Neural cell (in vitro differentiated cells): Measurements from ENCODE around the gene MAP4K3. TPM values are rescaled to one million over a fixed set of nuclear protein-coding genes. Genes with fewer than 3 reads are reported as not detected.

ENCODE experiments used
- H2AFZ ChIP-seq: fragments of 200-600, 300-800 bp; sonication (generic), shearing (Covaris generic); 2 replicates; pipeline ENCODE4 v1.6.0; 2014; ENCODE audit warnings: low read depth, mild to moderate bottlenecking, antibody characterized with exemption, low read length, moderate library complexity
- H3F3A ChIP-seq: fragments of 200-600 bp; shearing (Covaris generic); 2 replicates; pipeline ENCODE4 v1.6.1; 2016; ENCODE audit warnings: mild to moderate bottlenecking, moderate library complexity, mixed read lengths, antibody characterized with exemption, low read length; ENCODE audit not compliant: insufficient read depth, poor library complexity, severe bottlenecking
- H3K27ac ChIP-seq: fragments of 200-600, 300-800 bp; sonication (generic), shearing (Covaris generic); 2 replicates; pipeline ENCODE4 v1.5.1; 2014; ENCODE audit warnings: mild to moderate bottlenecking, low read length, moderate library complexity
- H3K27me3 ChIP-seq: fragments of 300-800, 200-600 bp; sonication (generic), shearing (Covaris generic); 2 replicates; pipeline ENCODE4 v1.6.0; 2014; ENCODE audit warnings: mild to moderate bottlenecking, low read depth, low read length, moderate library complexity; ENCODE audit not compliant: insufficient read depth
- H3K36me3 ChIP-seq: fragments of 300-800, 200-600 bp; sonication (generic), shearing (Covaris generic); 2 replicates; pipeline ENCODE4 v1.5.1; 2014; ENCODE audit warnings: mild to moderate bottlenecking, antibody characterized with exemption, low read length, moderate library complexity; ENCODE audit not compliant: insufficient read depth
- H3K4me2 ChIP-seq: fragments of 300-800, 200-600 bp; sonication (generic), shearing (Covaris generic); 2 replicates; pipeline ENCODE4 v1.6.0; 2014; ENCODE audit warnings: mild to moderate bottlenecking, low read length
- H3K4me3 ChIP-seq: fragments of 300-800, 200-600 bp; sonication (generic), shearing (Covaris generic); 2 replicates; pipeline ENCODE4 v1.5.1; 2014; ENCODE audit warnings: mild to moderate bottlenecking, low read length, moderate library complexity
- H3K79me2 ChIP-seq: fragments of 200-600 bp; shearing (Covaris generic); replicated peaks from 2 replicates; pipeline ENCODE4 v1.6.0; 2014; ENCODE audit warnings: mild to moderate bottlenecking, low read length, moderate library complexity; ENCODE audit not compliant: insufficient read depth
- H3K9ac ChIP-seq: fragments of 300-800, 200-600 bp; sonication (generic), shearing (Covaris generic); 2 replicates; pipeline ENCODE4 v1.6.1; 2016; ENCODE audit warnings: mild to moderate bottlenecking, low read length, mixed read lengths
- H3K9me2 ChIP-seq: fragments of 200-600 bp; shearing (Covaris generic); 2 replicates; pipeline ENCODE4 v1.6.1; 2016; ENCODE audit warnings: mild to moderate bottlenecking, low read length, mixed read lengths; ENCODE audit not compliant: insufficient read depth
- H3K9me3 ChIP-seq: fragments of 200-600, 300-800 bp; sonication (generic), shearing (Covaris generic); 2 replicates; pipeline ENCODE4 v1.6.1; 2016; ENCODE audit warnings: mild to moderate bottlenecking, mixed run types, low read length, moderate library complexity, mixed read lengths
- H4K20me1 ChIP-seq: fragments of 200-600 bp; shearing (Covaris generic); 2 replicates; pipeline ENCODE4 v1.6.1; 2016; ENCODE audit warnings: mild to moderate bottlenecking, mixed run types; ENCODE audit not compliant: insufficient read depth
- CTCF ChIP-seq: fragments of 450-650 bp; IDR thresholded peaks from 2 replicates; pipeline ENCODE4 v1.5.1; 2014; ENCODE audit warnings: antibody characterized with exemption, mild to moderate bottlenecking, moderate library complexity; ENCODE audit not compliant: poor library complexity, severe bottlenecking
- EP300 ChIP-seq: fragments of 450-650 bp; conservative IDR thresholded peaks from 2 replicates; pipeline ENCODE4 v1.6.1; 2014; ENCODE audit warnings: antibody characterized with exemption, mild to moderate bottlenecking, moderate library complexity; ENCODE audit not compliant: poor library complexity, severe bottlenecking
- EZH2 ChIP-seq: fragments of 200-600, 300-800 bp; shearing (Covaris generic), sonication (generic); IDR thresholded peaks from 2 replicates; pipeline ENCODE4 v1.6.1; 2014; ENCODE audit warnings: antibody characterized with exemption, low read length, borderline replicate concordance, mild to moderate bottlenecking; ENCODE audit not compliant: insufficient read depth, poor library complexity, severe bottlenecking
- MXI1 ChIP-seq: fragments of 450-650 bp; conservative IDR thresholded peaks from 2 replicates; pipeline ENCODE4 v1.6.1; 2014; ENCODE audit warnings: antibody characterized with exemption, mild to moderate bottlenecking; ENCODE audit not compliant: poor library complexity, severe bottlenecking
- POLR2AphosphoS5 ChIP-seq: IDR thresholded peaks from 2 replicates; pipeline ENCODE4 v1.6.1; 2012
- RAD21 ChIP-seq: fragments of 450-650 bp; conservative IDR thresholded peaks from 2 replicates; pipeline ENCODE4 v1.6.1; 2014; ENCODE audit warnings: antibody characterized with exemption, mild to moderate bottlenecking, moderate library complexity
- REST ChIP-seq: IDR thresholded peaks from 2 replicates; pipeline ENCODE4 v1.6.1; 2012; ENCODE audit warnings: borderline replicate concordance
- SMC3 ChIP-seq: fragments of 450-650 bp; conservative IDR thresholded peaks from 2 replicates; pipeline ENCODE4 v1.6.1; 2014; ENCODE audit warnings: antibody characterized with exemption, mild to moderate bottlenecking, moderate library complexity; ENCODE audit not compliant: poor library complexity
- TAF1 ChIP-seq: IDR thresholded peaks from 2 replicates; pipeline ENCODE4 v1.6.1; 2012; ENCODE audit warnings: low read depth
- polyA plus RNA-seq: library from polyadenylated mRNA; depleted of rRNA; stranded (reverse); fragments of >200 nt; gene quantifications from 2 replicates; pipeline ENCODE4 v1.2.3, GENCODE V29; 2014

MAP4K3 gene
- polyA plus RNA-seq, 1 donor from 2014 or later = 105 TPM

- TF ChIP-seq SMC3 (no peak), TAF1 (no peak), RAD21 (no peak)
Measured at GRCh38 chr2:39377226-39377939, 59.7 kb downstream of the MAP4K3 start (continued).

- TF ChIP-seq SMC3 (no peak), TAF1 (no peak), EP300 (no peak), EZH2 (no peak), MXI1 (no peak), POLR2AphosphoS5 (no peak), REST (no peak), RAD21 (no peak), CTCF (no peak)
- H3K27me3 ChIP-seq = no peaks in the 10 kb centered on the region
- no peaks in the 10 kb centered on the region for H4K20me1 ChIP-seq
- H3K79me2 ChIP-seq = peaks cover 21% of the 10 kb centered on the region
- no peaks in the 10 kb centered on the region for H3K9me2 ChIP-seq
- H3K4me2 ChIP-seq = no peak overlapping the region
- no peak overlapping the region for H3K27ac ChIP-seq
- H3K9ac ChIP-seq = no peak overlapping the region
- H3K4me3 ChIP-seq = no peak overlapping the region
- H3K9me3 ChIP-seq = no peaks in the 10 kb centered on the region
- H3F3A ChIP-seq = no peaks in the 10 kb centered on the region
- H3K36me3 ChIP-seq = peaks cover 6% of the 10 kb centered on the region
- H2AFZ ChIP-seq = no peak overlapping the region
Measured at GRCh38 chr2:39375917-39376316, 61.2 kb downstream of the MAP4K3 start.

GRCh38 chr2:39373181-39373802 is 63.8 kb downstream of the MAP4K3 start:
- Histone ChIP-seq H3K9me3 (no peaks in the 10 kb centered on the region), H3K79me2 (peaks cover 8% of the 10 kb centered on the region), H3K9me2 (no peaks in the 10 kb centered on the region), H3K4me3 (no peak overlapping the region), H3K9ac (no peak overlapping the region), H3K27me3 (no peaks in the 10 kb centered on the region), H3K4me2 (no peak overlapping the region), H4K20me1 (no peaks in the 10 kb centered on the region), H2AFZ (no peak overlapping the region), H3K27ac (no peak overlapping the region), H3F3A (no peaks in the 10 kb centered on the region), H3K36me3 (peaks cover 6% of the 10 kb centered on the region)
- no peak for TF ChIP-seq EP300
- TF ChIP-seq SMC3 = no peak
- TF ChIP-seq POLR2AphosphoS5 = no peak
